NCI-H2227 treated with DMSO at 0.1 percent for 48 hours (cell line): Measurements from ENCODE around the gene CCDC112.

ENCODE experiments used
- DNase-seq: peaks from one replicate; lab custom pipeline; 2025; lab: John Stamatoyannopoulos, UW

The CCDC112 gene

GRCh38 chr5:115317320-115317719 is 20.9 kb upstream of the CCDC112 start:
- DNase-seq: no peak

GRCh38 chr5:115313632-115314031 is 17.2 kb upstream of the CCDC112 start:
- DNase-seq: no peak

- DNase-seq: no peak
Measured at GRCh38 chr5:115313052-115313451, 16.6 kb upstream of the CCDC112 start.

GRCh38 chr5:115309751-115310370 is 13.4 kb upstream of the CCDC112 start:
- DNase-seq: peak; percentile 28

- no peak for DNase-seq
Measured at GRCh38 chr5:115308815-115309214, 12.4 kb upstream of the CCDC112 start.

- DNase-seq: no peak
Measured at GRCh38 chr5:115306011-115306536, 9.6 kb upstream of the CCDC112 start.

- no peak for DNase-seq
Measured at GRCh38 chr5:115304496-115304895, 8.0 kb upstream of the CCDC112 start.

GRCh38 chr5:115298811-115299210 is 2.4 kb upstream of the CCDC112 start:
- no peak for DNase-seq

- DNase-seq: no peak
Measured at GRCh38 chr5:115297031-115297430, 577 bp upstream of the CCDC112 start.

- DNase-seq: no peak
Measured at GRCh38 chr5:115295777-115296123, 704 bp downstream of the CCDC112 start.

- DNase-seq: no peak
Measured at GRCh38 chr5:115291397-115291796, 5.1 kb downstream of the CCDC112 start.

GRCh38 chr5:115289104-115289503 is 7.3 kb downstream of the CCDC112 start:
- DNase-seq: no peak

- no peak for DNase-seq
Measured at GRCh38 chr5:115284021-115284420, 12.4 kb downstream of the CCDC112 start.

GRCh38 chr5:115282131-115282530 is 14.3 kb downstream of the CCDC112 start:
- no peak for DNase-seq

GRCh38 chr5:115274584-115274983 is 21.9 kb downstream of the CCDC112 start:
- no peak for DNase-seq

GRCh38 chr5:115272297-115272958 is 24.0 kb downstream of the CCDC112 start:
- no peak for DNase-seq

- no peak for DNase-seq
Measured at GRCh38 chr5:115271295-115272050, 25.0 kb downstream of the CCDC112 start.

- no peak for DNase-seq
Measured at GRCh38 chr5:115267617-115268016, 28.8 kb downstream of the CCDC112 start.

- DNase-seq: no peak
Measured at GRCh38 chr5:115265220-115265619, 31.2 kb downstream of the CCDC112 start.

- no peak for DNase-seq
Measured at GRCh38 chr5:115264786-115265185, 31.7 kb downstream of the CCDC112 start.

GRCh38 chr5:115263078-115263380 is 33.4 kb downstream of the CCDC112 start:
- no peak for DNase-seq

GRCh38 chr5:115262321-115263077 is 34.0 kb downstream of the CCDC112 start, which contains the start of gene PGGT1B:
Gene PGGT1B, minus strand, starts transcription at chr5:115262877. Its CDS starts 26 bp downstream, at chr5:115262851.
- DNase-seq: peak; percentile 61

- DNase-seq: no peak
Measured at GRCh38 chr5:115262011-115262320, 34.5 kb downstream of the CCDC112 start.
